DMS 273 (cell line): ENCODE data around the gene CACNG8.

Source experiments
- DNase-seq: peaks from one replicate; lab custom pipeline; 2025; ENCODE audit not compliant: unreplicated experiment; lab: John Stamatoyannopoulos, UW

The CACNG8 gene

GRCh38 chr19:53961523-53962356, 997 bp upstream of the CACNG8 start:
- DNase-seq, result no peak

GRCh38 chr19:53965091-53965490, 2.4 kb downstream of the CACNG8 start:
- no peak for DNase-seq

- no peak for DNase-seq
Observed at GRCh38 chr19:53966931-53967330, 4.2 kb downstream of the CACNG8 start.

GRCh38 chr19:53969366-53969765, 6.6 kb downstream of the CACNG8 start:
- DNase-seq, result no peak

- DNase-seq, result no peak
Observed at GRCh38 chr19:53971673-53972072, 8.9 kb downstream of the CACNG8 start.

GRCh38 chr19:53977429-53977990, 14.8 kb downstream of the CACNG8 start:
- peak; percentile 87 for DNase-seq

GRCh38 chr19:53977991-53978731, 15.4 kb downstream of the CACNG8 start:
- DNase-seq, result no peak

- DNase-seq, result no peak
Observed at GRCh38 chr19:53978975-53979801, 16.5 kb downstream of the CACNG8 start.

- DNase-seq, result peak; percentile 24
Observed at GRCh38 chr19:53980539-53981375, 18.0 kb downstream of the CACNG8 start.

GRCh38 chr19:53981376-53981951, 18.7 kb downstream of the CACNG8 start:
- DNase-seq, result no peak

GRCh38 chr19:53982001-53982451, 19.3 kb downstream of the CACNG8 start:
- DNase-seq, result peak; percentile 26

GRCh38 chr19:53982611-53983010, 19.9 kb downstream of the CACNG8 start:
- DNase-seq, result peak; percentile 28

- no peak for DNase-seq
Observed at GRCh38 chr19:53983457-53984289, 20.9 kb downstream of the CACNG8 start.

GRCh38 chr19:53985863-53986262, 23.1 kb downstream of the CACNG8 start:
- no peak for DNase-seq

GRCh38 chr19:53988981-53989380, 26.2 kb downstream of the CACNG8 start:
- no peak for DNase-seq

GRCh38 chr19:53989600-53990533, 27.1 kb downstream of the CACNG8 start:
- no peak for DNase-seq

GRCh38 chr19:53991224-53992113, 28.7 kb downstream of the CACNG8 start, which contains the start of gene CACNG6:
TSS of gene CACNG6 (plus strand) at chr19:53991637. CDS start at chr19:53992878, 1,241 bp downstream.
- peak; percentile 44 for DNase-seq
